ENCODE results near the gene TMEM150A. TPM values are rescaled to one million over a fixed set of nuclear protein-coding genes. Genes with fewer than 3 reads are reported as not detected.

TMEM150A gene
- total and polyA plus RNA-seq, 2 donors (not counting 3 experiments of a cell fraction or from before 2014, with no cell fraction given), result 17.7 to 35.7 TPM

DNA sequence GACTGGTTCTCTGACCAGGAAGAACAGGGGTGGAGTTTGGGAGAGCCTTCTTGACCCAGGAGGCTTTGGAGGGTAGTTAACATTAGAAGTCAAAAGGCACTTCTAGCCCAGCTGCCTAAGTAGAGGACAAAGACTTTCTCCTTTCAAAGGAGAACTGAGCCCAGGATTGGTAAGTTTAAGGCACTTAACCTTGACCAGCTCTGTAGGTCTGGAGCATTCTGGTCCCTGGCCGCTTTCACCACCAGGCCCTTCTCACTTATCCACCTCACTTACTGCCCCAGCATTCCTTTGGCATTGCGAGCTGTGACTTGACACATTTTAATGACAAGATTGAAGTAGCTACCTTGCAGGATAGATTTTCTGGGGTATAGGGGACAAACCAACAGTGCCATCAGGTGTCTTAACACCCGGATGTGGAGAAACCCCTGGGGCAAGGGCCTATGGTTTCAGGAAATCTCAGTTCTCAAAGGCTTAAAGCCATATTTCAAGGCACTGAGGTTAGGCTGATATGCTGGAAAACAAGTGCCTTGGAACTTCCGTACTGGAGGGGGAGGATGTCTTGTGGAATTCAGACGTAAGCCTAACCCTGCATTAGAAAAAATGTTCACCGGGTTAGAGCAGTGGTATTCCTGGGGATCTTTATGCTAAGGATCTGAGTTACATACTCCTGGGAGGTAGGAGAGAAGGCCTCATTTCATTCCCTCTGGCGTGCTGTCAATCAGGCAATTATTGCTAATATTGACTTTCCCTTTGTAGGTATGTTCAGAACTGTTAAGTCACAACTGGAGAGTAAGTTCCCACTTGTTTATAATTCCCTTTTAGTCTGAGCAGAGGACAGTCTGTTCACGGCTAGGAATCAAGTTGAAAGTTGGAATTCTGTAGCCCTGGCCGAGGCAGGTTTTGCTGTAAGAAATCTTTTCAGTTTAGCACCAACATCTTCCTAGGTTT, 5.0 kb upstream of the TMEM150A start:
- intact Hi-C loops (cut with micrococcal nuclease), result no loop called here
- Histone ChIP-seq H3K9ac (replicated peaks; ENCODE audit: extremely low read depth, insufficient read depth, low read length) (no peak overlapping the region), H3K27ac (ENCODE audit: insufficient read depth, low read depth, low read length) (peak overlapping the region; percentile 27), H3K4me1 (ENCODE audit: control insufficient read depth, extremely low read depth, insufficient read depth, low read length) (peaks cover 31% of the 10 kb centered on the region), H3K4me3 (replicated peaks in 1 of 3; ENCODE audit: insufficient read depth in 1 of 3, low read depth in 1 of 3, low read length in 3 of 3) (no peak overlapping the region), H3K79me2 (ENCODE audit: control insufficient read depth, insufficient read depth, low read length) (peaks cover 10% of the 10 kb centered on the region), H3K27me3 (ENCODE audit: control insufficient read depth in 2 of 2, insufficient read depth in 2 of 2, low read length in 2 of 2) (no peaks in the 10 kb centered on the region), H3K4me2 (ENCODE audit: insufficient read depth, low read length) (no peak overlapping the region), H2AFZ (ENCODE audit: low read depth, low read length) (no peak overlapping the region), H3K36me3 (ENCODE audit: control insufficient read depth in 2 of 2, extremely low read depth in 1 of 2, insufficient read depth in 2 of 2, low read length in 2 of 2) (peaks cover 0 to 7% of the 10 kb centered on the region in 2 experiments), H3K9me1 (replicated peaks; ENCODE audit: control insufficient read depth, extremely low read depth, insufficient read depth, low read length) (no peaks in the 10 kb centered on the region), H4K20me1 (replicated peaks; ENCODE audit: control insufficient read depth, extremely low read depth, insufficient read depth, low read length) (no peaks in the 10 kb centered on the region), H3K9me3 (replicated peaks; ENCODE audit: control insufficient read depth, insufficient read depth, low read length) (no peaks in the 10 kb centered on the region)
- POLR2A ChIA-PET, result interaction anchor here (0.6 kb wide), 1 partner anchor 108 kb away, joined by 3 read pairs; no protein-coding TSS in a partner anchor
- peak; percentile 39 for DNase-seq (ENCODE audit: low read depth, low spot score)
- BruUV-seq (replicated peaks), result no TSS peak
- no peak for TF ChIP-seq POLR2AphosphoS5 (IDR thresholded peaks at IDR 0.05; ENCODE audit: insufficient read depth, low read depth, low read length)
- no peak for TF ChIP-seq MYC (IDR thresholded peaks at IDR 0.05; ENCODE audit: low read depth, low read length)
- no peak for FAIRE-seq
- CTCF ChIA-PET, result interaction anchor here (0.7 kb wide), 1 partner anchor 293 kb away, joined by 4 read pairs; no protein-coding TSS in a partner anchor
- dilution Hi-C loops (cut with MboI; ENCODE audit: extremely low pct_ligation_motif_present, low sequenced_read_pairs), result no loop called here

DNA sequence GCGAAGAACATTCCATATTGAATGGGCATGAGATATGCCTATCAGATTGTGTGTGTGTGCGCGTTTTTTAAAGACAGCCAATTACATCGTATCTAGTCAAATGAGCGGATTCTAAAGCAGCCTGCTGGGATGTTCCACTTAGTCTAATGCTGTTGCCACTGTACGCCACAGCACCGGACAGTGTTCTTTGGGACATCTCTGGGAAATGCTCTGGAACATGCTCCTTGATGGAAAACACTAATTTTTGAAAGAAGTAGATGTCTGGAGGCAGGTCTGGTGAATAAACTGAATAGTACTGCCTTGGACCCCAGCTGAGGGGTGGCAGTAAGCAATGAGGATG, 3.6 kb upstream of the TMEM150A start:
- no TSS peak for BruUV-seq (replicated peaks)
- dilution Hi-C loops (cut with MboI; ENCODE audit: extremely low pct_ligation_motif_present, low sequenced_read_pairs), result no loop called here
- peak overlapping the region; percentile 44 for H3K9ac ChIP-seq (replicated peaks; ENCODE audit: extremely low read depth, insufficient read depth, low read length)
- TF ChIP-seq POLR2AphosphoS5 (IDR thresholded peaks at IDR 0.05; ENCODE audit: insufficient read depth, low read depth, low read length) (no peak), POLR2A (IDR thresholded peaks at IDR 0.05; ENCODE audit: low read depth, low read length) (peak; percentile 8)
- peaks cover 32% of the 10 kb centered on the region for H3K4me1 ChIP-seq (ENCODE audit: control insufficient read depth, extremely low read depth, insufficient read depth, low read length)
- H3K9me1 ChIP-seq (replicated peaks; ENCODE audit: control insufficient read depth, extremely low read depth, insufficient read depth, low read length), result no peaks in the 10 kb centered on the region
- peak overlapping the region; percentile 43 for H3K4me2 ChIP-seq (ENCODE audit: insufficient read depth, low read length)
- no peak overlapping the region for H3K4me3 ChIP-seq (replicated peaks in 1 of 3; ENCODE audit: insufficient read depth in 1 of 3, low read depth in 1 of 3, low read length in 3 of 3)
- DNase-seq (ENCODE audit: low read depth, low spot score) (no peak), FAIRE-seq (no peak)
- CTCF ChIA-PET, result interaction anchor here (0.6 to 2.8 kb wide), 8 partner anchors 11 to 306 kb away, joined by 3 to 17 read pairs (median 3); partner anchors contain the start of genes MAT2A and RNF181
- H3K36me3 ChIP-seq (ENCODE audit: control insufficient read depth in 2 of 2, extremely low read depth in 1 of 2, insufficient read depth in 2 of 2, low read length in 2 of 2), result peaks cover 0 to 7% of the 10 kb centered on the region in 2 experiments
- H3K27me3 ChIP-seq (ENCODE audit: control insufficient read depth in 2 of 2, insufficient read depth in 2 of 2, low read length in 2 of 2), result no peaks in the 10 kb centered on the region
- no peaks in the 10 kb centered on the region for H4K20me1 ChIP-seq (replicated peaks; ENCODE audit: control insufficient read depth, extremely low read depth, insufficient read depth, low read length)
- peaks cover 5% of the 10 kb centered on the region for H3K79me2 ChIP-seq (ENCODE audit: control insufficient read depth, insufficient read depth, low read length)
- H3K27ac ChIP-seq (ENCODE audit: insufficient read depth, low read depth, low read length), result peak overlapping the region; percentile 66
- POLR2A ChIA-PET, result interaction anchor here (0.9 to 1.2 kb wide), 3 partner anchors 10 to 56 kb away, joined by 3 to 5 read pairs (median 4); partner anchors contain the start of gene RNF181
- intact Hi-C loops (cut with micrococcal nuclease), result no loop called here
- no peaks in the 10 kb centered on the region for H3K9me3 ChIP-seq (replicated peaks; ENCODE audit: control insufficient read depth, insufficient read depth, low read length)
- no peak overlapping the region for H2AFZ ChIP-seq (ENCODE audit: low read depth, low read length)

Data from endothelial cell of umbilical vein (primary cell).